Stomach smooth muscle (tissue), 2 donors: Measurements from ENCODE around the gene TOMM20.

ENCODE experiments used
- H3K27ac ChIP-seq: one replicate; pipeline ENCODE4 v1.7.0; 2013; ENCODE audit warnings: mild to moderate bottlenecking, low read length, inconsistent platforms
- H3K27me3 ChIP-seq, 2 donors: one replicate each; pipeline ENCODE4 v1.7.0; 2013; ENCODE audit warnings: low read length in 2 of 2; ENCODE audit not compliant: insufficient read depth in 2 of 2, control insufficient read depth in 1 of 2
- H3K36me3 ChIP-seq, 2 donors: one replicate each; pipeline ENCODE4 v1.7.0; 2013; ENCODE audit warnings: low read length in 2 of 2; ENCODE audit not compliant: control insufficient read depth in 2 of 2, insufficient read depth in 2 of 2
- H3K4me1 ChIP-seq: one replicate; pipeline ENCODE4 v1.7.0; 2013; ENCODE audit warnings: low read length; ENCODE audit not compliant: control insufficient read depth, insufficient read depth
- H3K4me3 ChIP-seq, 2 donors: one replicate each; pipeline ENCODE4 v1.7.0; 2013; ENCODE audit warnings: low read length in 2 of 2
- H3K9ac ChIP-seq, 2 donors: one replicate each; pipeline ENCODE4 v1.7.0; 2013; ENCODE audit warnings: low read length in 2 of 2, mild to moderate bottlenecking in 1 of 2
- H3K9me3 ChIP-seq, 2 donors: one replicate each; pipeline ENCODE4 v1.7.0; 2013; ENCODE audit warnings: low read length in 2 of 2; ENCODE audit not compliant: control insufficient read depth in 2 of 2
- donor health status: healthy.
- donor health status: Pancreatic carcinoma.

Gene TOMM20

DNA sequence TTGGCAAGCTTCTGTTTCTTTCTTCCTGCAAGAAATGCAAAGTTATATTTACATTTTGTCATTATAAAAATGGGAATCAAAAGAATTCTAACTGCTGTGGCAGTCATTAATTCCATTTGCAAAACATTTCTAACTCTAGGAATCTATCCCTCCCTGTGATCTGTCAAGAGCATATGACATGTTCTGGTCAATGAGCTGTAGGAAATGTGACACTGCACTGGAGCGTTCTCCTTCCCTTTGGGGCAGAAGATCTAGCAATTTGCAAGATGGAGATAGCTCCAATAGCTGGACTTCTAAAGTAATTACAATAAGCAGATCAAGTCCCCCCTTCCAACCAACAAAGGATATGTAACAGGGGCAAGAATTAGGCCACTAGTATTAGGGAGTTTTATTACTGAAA, 6.3 kb downstream of the TOMM20 start:
- H3K9ac ChIP-seq: no peak overlapping the region
- H3K36me3 ChIP-seq: peaks cover 20 to 21% of the 10 kb centered on the region in 2 donors
- H3K4me3 ChIP-seq: no peak overlapping the region
- no peaks in the 10 kb centered on the region for H3K9me3 ChIP-seq
- H3K27me3 ChIP-seq: no peaks in the 10 kb centered on the region
- H3K4me1 ChIP-seq: peaks cover 5% of the 10 kb centered on the region
- H3K27ac ChIP-seq: no peak overlapping the region

DNA sequence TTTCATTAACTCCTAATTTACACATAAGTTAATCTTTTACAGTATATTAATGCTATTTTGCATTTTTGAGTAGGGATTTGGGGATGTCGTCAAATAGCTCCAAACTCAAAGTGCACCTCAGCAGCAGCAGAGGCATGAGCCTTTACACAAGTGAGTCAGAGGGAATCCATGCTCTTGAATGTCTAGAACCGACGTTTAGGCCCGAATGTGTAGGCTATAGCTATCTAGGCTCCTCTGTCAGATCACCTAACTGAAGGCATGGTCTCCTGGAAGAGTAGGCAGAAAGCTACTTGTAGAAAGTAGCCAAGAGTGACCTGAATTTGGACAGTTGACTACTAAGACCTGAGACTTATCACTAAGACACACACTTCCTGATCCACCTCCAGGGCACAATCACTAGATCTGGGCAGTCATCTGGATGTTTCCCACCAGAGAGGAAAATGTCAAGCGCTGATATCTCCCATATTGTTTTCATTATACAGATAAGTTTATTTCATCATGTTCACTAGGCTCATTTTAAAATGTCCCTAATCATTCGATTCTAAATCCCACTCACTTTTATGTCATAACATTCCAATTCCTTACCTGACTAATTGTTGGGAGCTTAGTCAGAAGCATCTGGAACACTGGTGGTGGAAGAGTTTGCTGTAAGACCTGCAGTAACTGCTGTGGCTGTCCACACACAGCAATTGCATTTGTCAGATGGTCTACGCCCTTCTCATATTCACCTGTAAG, 15.3 kb downstream of the TOMM20 start:
- no peaks in the 10 kb centered on the region for H3K9me3 ChIP-seq
- H3K27me3 ChIP-seq: no peaks in the 10 kb centered on the region
- H3K9ac ChIP-seq: no peak overlapping the region
- H3K4me1 ChIP-seq: no peaks in the 10 kb centered on the region
- peaks cover 35 to 58% of the 10 kb centered on the region in 2 donors for H3K36me3 ChIP-seq
- no peak overlapping the region for H3K27ac ChIP-seq
- no peak overlapping the region for H3K4me3 ChIP-seq

DNA sequence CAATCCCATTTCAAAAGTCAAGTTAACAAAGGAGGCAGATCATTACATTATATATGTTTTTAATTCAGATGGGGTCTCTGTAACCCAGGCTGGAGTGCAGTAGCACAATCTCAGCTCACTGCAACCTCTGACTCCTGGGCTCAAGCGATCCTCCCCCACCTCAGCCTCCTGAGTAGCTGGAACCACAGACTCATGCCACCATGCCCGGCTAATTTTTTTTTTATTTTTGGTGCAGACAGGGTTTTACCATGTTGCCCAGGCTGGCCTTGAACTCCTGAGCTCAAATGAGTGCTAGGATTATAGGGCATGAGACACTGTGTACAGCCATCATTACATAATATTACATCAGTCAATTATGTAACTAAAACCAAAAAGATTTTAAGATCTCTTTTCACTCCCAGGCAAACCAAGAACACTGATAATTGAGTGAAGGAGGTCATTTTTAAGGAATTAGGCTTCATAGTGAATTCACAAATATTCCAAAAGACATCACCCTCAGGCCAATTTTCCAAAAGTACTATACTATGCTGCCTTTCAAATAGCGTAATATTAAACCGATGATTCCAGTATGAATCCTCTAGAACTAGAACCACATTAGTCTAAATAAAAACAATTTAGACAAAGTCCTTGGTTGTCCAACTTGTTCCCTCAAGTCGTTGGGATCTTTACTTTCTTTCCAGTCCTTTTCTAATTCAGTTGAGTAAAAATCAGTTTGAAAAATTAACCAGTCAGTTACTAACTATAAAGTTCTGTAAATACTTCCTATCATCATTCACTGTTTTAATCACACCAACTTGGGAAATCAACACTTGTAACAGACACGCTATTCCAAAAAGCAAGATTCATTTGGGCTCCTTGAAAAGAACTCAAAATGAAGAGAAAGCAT, 16.1 kb downstream of the TOMM20 start:
- H3K4me3 ChIP-seq: no peak overlapping the region
- peaks cover 30 to 57% of the 10 kb centered on the region in 2 donors for H3K36me3 ChIP-seq
- H3K9ac ChIP-seq: no peak overlapping the region
- no peaks in the 10 kb centered on the region for H3K27me3 ChIP-seq
- no peak overlapping the region for H3K27ac ChIP-seq
- no peaks in the 10 kb centered on the region for H3K4me1 ChIP-seq
- no peaks in the 10 kb centered on the region for H3K9me3 ChIP-seq

- H3K4me1 ChIP-seq: no peaks in the 10 kb centered on the region
- no peaks in the 10 kb centered on the region for H3K9me3 ChIP-seq
- no peaks in the 10 kb centered on the region for H3K27me3 ChIP-seq
- peaks cover 32 to 57% of the 10 kb centered on the region in 2 donors for H3K36me3 ChIP-seq
- no peak overlapping the region for H3K27ac ChIP-seq
- no peak overlapping the region for H3K4me3 ChIP-seq
- no peak overlapping the region for H3K9ac ChIP-seq
Observed at GRCh38 chr1:235111107-235111506, 17.5 kb downstream of the TOMM20 start.

DNA sequence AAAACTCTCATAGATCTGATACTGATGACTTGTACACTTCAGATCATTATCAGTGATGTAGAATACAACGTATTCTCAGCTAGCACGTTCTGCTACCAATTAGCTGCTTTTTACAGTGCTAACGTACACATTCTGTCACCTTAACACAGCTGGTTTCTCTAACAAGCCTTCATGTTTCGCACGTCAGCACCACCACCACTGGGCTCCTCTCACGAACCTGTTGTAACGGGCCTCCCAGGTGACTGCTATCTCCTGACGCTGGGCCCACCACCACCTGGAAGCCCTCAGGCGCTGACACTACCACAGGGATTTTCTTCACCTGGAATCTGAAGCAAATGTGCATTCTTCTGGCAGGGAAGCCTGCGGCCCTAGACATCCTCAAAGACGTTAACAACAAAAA, 19.8 kb downstream of the TOMM20 start:
- no peaks in the 10 kb centered on the region for H3K9me3 ChIP-seq
- H3K36me3 ChIP-seq: peaks cover 27 to 52% of the 10 kb centered on the region in 2 donors
- peaks cover 8% of the 10 kb centered on the region for H3K4me1 ChIP-seq
- no peak overlapping the region for H3K9ac ChIP-seq
- no peak overlapping the region for H3K27ac ChIP-seq
- H3K4me3 ChIP-seq: no peak overlapping the region
- H3K27me3 ChIP-seq: no peaks in the 10 kb centered on the region

GRCh38 chr1:235108185-235108593, 20.4 kb downstream of the TOMM20 start:
- peaks cover 8% of the 10 kb centered on the region for H3K4me1 ChIP-seq
- no peaks in the 10 kb centered on the region for H3K9me3 ChIP-seq
- no peak overlapping the region for H3K4me3 ChIP-seq
- no peak overlapping the region for H3K27ac ChIP-seq
- no peak overlapping the region for H3K9ac ChIP-seq
- no peaks in the 10 kb centered on the region for H3K27me3 ChIP-seq
- H3K36me3 ChIP-seq: peaks cover 22 to 45% of the 10 kb centered on the region in 2 donors

- no peaks in the 10 kb centered on the region for H3K9me3 ChIP-seq
- H3K36me3 ChIP-seq: peaks cover 18 to 39% of the 10 kb centered on the region in 2 donors
- H3K27ac ChIP-seq: no peak overlapping the region
Observed at GRCh38 chr1:235107368-235108184, 21.1 kb downstream of the TOMM20 start.

GRCh38 chr1:235106457-235106856, 22.2 kb downstream of the TOMM20 start:
- H3K4me1 ChIP-seq: peaks cover 8% of the 10 kb centered on the region
- no peaks in the 10 kb centered on the region for H3K27me3 ChIP-seq
- H3K9me3 ChIP-seq: no peaks in the 10 kb centered on the region
- no peak overlapping the region for H3K27ac ChIP-seq
- H3K4me3 ChIP-seq: no peak overlapping the region
- peaks cover 17 to 33% of the 10 kb centered on the region in 2 donors for H3K36me3 ChIP-seq
- no peak overlapping the region for H3K9ac ChIP-seq

More at GRCh38 chr1:235107368-235108184, 21.1 kb downstream of the TOMM20 start:
- Histone ChIP-seq H3K4me1 (peaks cover 8% of the 10 kb centered on the region), H3K27me3 (no peaks in the 10 kb centered on the region), H3K4me3 (no peak overlapping the region), H3K9ac (no peak overlapping the region)

- Histone ChIP-seq H3K9ac (peak overlapping the region in 1 of 2 donors; percentile 57), H3K27ac (no peak overlapping the region), H3K4me1 (peaks cover 8% of the 10 kb centered on the region), H3K9me3 (no peaks in the 10 kb centered on the region), H3K27me3 (no peaks in the 10 kb centered on the region), H3K4me3 (peak overlapping the region in 1 of 2 donors; percentile 65), H3K36me3 (peaks cover 14 to 24% of the 10 kb centered on the region in 2 donors)
Observed at GRCh38 chr1:235105051-235106043, 23.3 kb downstream of the TOMM20 start.
